DND-41 (cell line): ENCODE measurements around the gene LYRM7.

Experiments
- EZH2 ChIP-seq: IDR thresholded peaks from 3 replicates; pipeline ENCODE4 v1.6.1; 2012; ENCODE audit warnings: borderline replicate concordance, low read depth, mild to moderate bottlenecking, moderate library complexity, low read length, inconsistent platforms; ENCODE audit not compliant: severe bottlenecking
- TF ChIP-seq, protein P1 (sequence below): IDR thresholded peaks from 2 replicates; pipeline ENCODE4 v1.5.1; 2012; ENCODE audit warnings: borderline replicate concordance, low read length, moderate library complexity, mild to moderate bottlenecking; ENCODE audit not compliant: poor library complexity, severe bottlenecking; ENCODE audit errors: extremely low read depth

- TF ChIP-seq, protein P1, sequence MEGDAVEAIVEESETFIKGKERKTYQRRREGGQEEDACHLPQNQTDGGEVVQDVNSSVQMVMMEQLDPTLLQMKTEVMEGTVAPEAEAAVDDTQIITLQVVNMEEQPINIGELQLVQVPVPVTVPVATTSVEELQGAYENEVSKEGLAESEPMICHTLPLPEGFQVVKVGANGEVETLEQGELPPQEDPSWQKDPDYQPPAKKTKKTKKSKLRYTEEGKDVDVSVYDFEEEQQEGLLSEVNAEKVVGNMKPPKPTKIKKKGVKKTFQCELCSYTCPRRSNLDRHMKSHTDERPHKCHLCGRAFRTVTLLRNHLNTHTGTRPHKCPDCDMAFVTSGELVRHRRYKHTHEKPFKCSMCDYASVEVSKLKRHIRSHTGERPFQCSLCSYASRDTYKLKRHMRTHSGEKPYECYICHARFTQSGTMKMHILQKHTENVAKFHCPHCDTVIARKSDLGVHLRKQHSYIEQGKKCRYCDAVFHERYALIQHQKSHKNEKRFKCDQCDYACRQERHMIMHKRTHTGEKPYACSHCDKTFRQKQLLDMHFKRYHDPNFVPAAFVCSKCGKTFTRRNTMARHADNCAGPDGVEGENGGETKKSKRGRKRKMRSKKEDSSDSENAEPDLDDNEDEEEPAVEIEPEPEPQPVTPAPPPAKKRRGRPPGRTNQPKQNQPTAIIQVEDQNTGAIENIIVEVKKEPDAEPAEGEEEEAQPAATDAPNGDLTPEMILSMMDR, result no peak
- TF ChIP-seq EZH2, result no peak
Measured at GRCh38 chr5:131229623-131230022, 58.9 kb downstream of the LYRM7 start.
